GM23248 (cell line): Measurements from ENCODE around the gene EOMES. TPM values are rescaled to one million over a fixed set of nuclear protein-coding genes. Genes with fewer than 3 reads are reported as not detected.
A peak's percentile ranks its signal among the peaks of the same experiment; 100 is the strongest.

Experiments used
- DNase-seq: peaks from one replicate; pipeline ENCODE4 v3.0.0-alpha.2; 2015
- H2AFZ ChIP-seq: fragments of 200-600 bp; sonication (generic); 2 replicates; pipeline ENCODE4 v1.6.1; 2016; ENCODE audit warnings: antibody characterized with exemption
- H3F3A ChIP-seq: fragments of 200-600 bp; sonication (generic); 2 replicates; pipeline ENCODE4 v1.6.1; 2016; ENCODE audit warnings: mild to moderate bottlenecking, antibody characterized with exemption, mixed run types; ENCODE audit not compliant: insufficient read depth
- H3K27ac ChIP-seq: fragments of 200-600 bp; sonication (generic); 2 replicates; pipeline ENCODE4 v1.5.1; 2016; ENCODE audit warnings: mild to moderate bottlenecking
- H3K27me3 ChIP-seq: fragments of 200-600 bp; sonication (generic); replicated peaks from 2 replicates; pipeline ENCODE4 v1.6.1; 2016; ENCODE audit warnings: mild to moderate bottlenecking; ENCODE audit not compliant: insufficient read depth
- H3K36me3 ChIP-seq: fragments of 200-600 bp; sonication (generic); 2 replicates; pipeline ENCODE4 v1.6.1; 2016; ENCODE audit warnings: low read depth, mild to moderate bottlenecking
- H3K4me1 ChIP-seq: fragments of 200-600 bp; sonication (generic); 2 replicates; pipeline ENCODE4 v1.6.1; 2016; ENCODE audit warnings: mild to moderate bottlenecking; ENCODE audit not compliant: insufficient read depth
- H3K4me2 ChIP-seq: fragments of 200-600 bp; sonication (generic); one replicate; pipeline ENCODE4 v1.6.1; 2016; ENCODE audit warnings: mild to moderate bottlenecking; ENCODE audit not compliant: unreplicated experiment
- H3K4me3 ChIP-seq: fragments of 200-600 bp; sonication (generic); 2 replicates; pipeline ENCODE4 v1.5.1; 2016; ENCODE audit warnings: mild to moderate bottlenecking
- H3K79me2 ChIP-seq: fragments of 200-600 bp; sonication (generic); 2 replicates; pipeline ENCODE4 v1.6.1; 2016; ENCODE audit warnings: mild to moderate bottlenecking; ENCODE audit not compliant: insufficient read depth
- H3K9ac ChIP-seq: fragments of 200-600 bp; sonication (generic); 2 replicates; pipeline ENCODE4 v1.6.1; 2016; ENCODE audit warnings: mild to moderate bottlenecking
- H3K9me2 ChIP-seq: fragments of 200-600 bp; sonication (generic); 2 replicates; pipeline ENCODE4 v1.6.1; 2016; ENCODE audit warnings: mixed run types, mild to moderate bottlenecking, moderate library complexity; ENCODE audit not compliant: insufficient read depth
- H3K9me3 ChIP-seq: fragments of 200-600 bp; sonication (generic); one replicate; pipeline ENCODE4 v1.6.1; 2017; ENCODE audit warnings: low read depth
- H4K20me1 ChIP-seq: fragments of 200-600 bp; sonication (generic); 2 replicates; pipeline ENCODE4 v1.6.0; 2016; ENCODE audit not compliant: insufficient read depth
- EZH2 ChIP-seq: fragments of 200-600 bp; sonication (generic); IDR thresholded peaks from 2 replicates; pipeline ENCODE4 v1.6.1; 2018; ENCODE audit warnings: antibody characterized with exemption, mild to moderate bottlenecking; ENCODE audit not compliant: insufficient read depth, poor library complexity, severe bottlenecking
- EZH2phosphoT487 ChIP-seq: fragments of 200-600 bp; sonication (generic); IDR thresholded peaks from 2 replicates; pipeline ENCODE4 v1.6.1; 2018; ENCODE audit warnings: antibody characterized with exemption, moderate library complexity, mild to moderate bottlenecking, low read depth; ENCODE audit not compliant: insufficient read depth
- WGBS, 2 experiments: methylation state at CpG; one replicate each; pipeline ENCODE4 v1.1.6; 2015 to 2017; ENCODE audit warnings: low lambda C conversion rate in 2 of 2, low coverage in 1 of 2; ENCODE audit errors: missing lambda C conversion rate in 2 of 2; 5-methylcytosine and 5-hydroxymethylcytosine counted together
- in situ Hi-C: fragments of 300-500 bp; cut with MboI; formaldehyde crosslinking; loops from 2 replicates; pipeline ENCODE4 v1.15.0; 2020
- polyA plus RNA-seq: library from polyadenylated mRNA; unstranded; fragments of >200 nt; fragmentation: Nextera tagmentation; extraction: Ambion mirVana; gene quantifications from 2 replicates; pipeline ENCODE4 v1.2.1, GENCODE V29; 2016
- total RNA-seq: library from RNA; depleted of rRNA; stranded (reverse); fragments of >200 nt; shearing (Covaris generic); gene quantifications from 2 replicates; pipeline ENCODE4 v1.2.3, GENCODE V29; 2014; rRNA removed

EOMES gene
- total and polyA plus RNA-seq, 2 experiments from 2014 or later = 0.11 TPM; not detected in 1

DNA sequence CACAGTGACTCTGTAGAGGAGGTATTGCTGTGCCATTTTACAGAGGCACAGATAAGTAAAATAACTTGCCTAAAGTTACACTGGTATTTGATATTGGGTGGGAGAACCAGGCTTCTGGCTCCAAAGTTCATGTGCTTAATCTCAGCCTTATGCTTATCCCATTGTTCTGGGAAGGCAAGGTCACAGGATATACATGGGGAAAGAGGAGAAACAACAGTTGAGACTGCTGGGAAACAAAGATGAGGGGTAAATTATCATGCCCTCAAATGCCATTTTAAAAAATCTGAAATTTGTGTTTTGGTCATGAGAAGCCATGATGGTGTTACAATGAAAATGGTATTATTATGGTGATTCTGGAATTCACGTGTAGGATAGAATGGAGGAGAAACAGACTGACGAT, 54.4 kb downstream of the EOMES start:
- no peaks in the 10 kb centered on the region for H3K79me2 ChIP-seq
- no peak overlapping the region for H3K27ac ChIP-seq
- no peak for TF ChIP-seq EZH2phosphoT487
- TF ChIP-seq EZH2 = no peak
- H2AFZ ChIP-seq = no peak overlapping the region
- no peaks in the 10 kb centered on the region for H4K20me1 ChIP-seq
- H3K36me3 ChIP-seq = no peaks in the 10 kb centered on the region
- no peaks in the 10 kb centered on the region for H3K9me2 ChIP-seq
- no peaks in the 10 kb centered on the region for H3K27me3 ChIP-seq
- no peak overlapping the region for H3K4me3 ChIP-seq
- H3F3A ChIP-seq = no peaks in the 10 kb centered on the region
- H3K4me1 ChIP-seq = peaks cover 5% of the 10 kb centered on the region; the same call in 1 of the 2 replicates
- WGBS, 2 experiments = 94 to 96% methylated on average over 2 of the region's 2 CpGs
- DNase-seq = no peak
- H3K9ac ChIP-seq = no peak overlapping the region
- H3K9me3 ChIP-seq = no peaks in the 10 kb centered on the region
- H3K4me2 ChIP-seq = no peak overlapping the region
- in situ Hi-C loops = loop anchor here (25.0 kb wide), 1 partner anchor 180 kb away; the partner anchor contains the start of gene SLC4A7

DNA sequence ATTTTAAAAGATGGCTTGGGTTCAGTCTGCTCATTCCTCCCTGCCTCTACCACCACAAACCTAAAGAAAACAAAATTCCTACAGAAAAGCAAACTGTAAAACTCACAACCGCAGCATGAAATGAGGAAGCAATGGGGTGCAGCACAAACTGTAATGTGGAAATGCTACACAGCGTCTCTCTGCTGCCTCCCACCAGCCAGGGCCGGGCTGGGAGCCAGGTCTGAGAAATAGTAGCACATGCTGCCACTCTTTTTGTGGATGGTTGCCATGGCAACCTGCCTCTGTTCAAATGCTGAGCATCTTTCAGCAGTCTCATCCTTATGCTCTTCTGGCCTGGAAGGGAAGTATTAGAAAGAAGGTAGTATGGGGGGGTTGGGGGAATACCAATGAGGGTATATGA, 55.4 kb downstream of the EOMES start:
- peak overlapping the region; percentile 39 for H3K4me2 ChIP-seq
- no peaks in the 10 kb centered on the region for H3K9me2 ChIP-seq
- H3K9ac ChIP-seq = 0 out of 2 replicates have a peak overlapping the region, but pooled peaks have one; percentile 10
- TF ChIP-seq EZH2phosphoT487 (no peak), EZH2 (no peak)
- H3K9me3 ChIP-seq = no peaks in the 10 kb centered on the region
- H3K4me3 ChIP-seq = no peak overlapping the region
- H3K27ac ChIP-seq = 0 out of 2 replicates have a peak overlapping the region, but pooled peaks have one; percentile 11
- H3K79me2 ChIP-seq = no peaks in the 10 kb centered on the region
- H2AFZ ChIP-seq = peak overlapping the region; percentile 62
- peaks cover 11% of the 10 kb centered on the region for H3K4me1 ChIP-seq
- no peaks in the 10 kb centered on the region for H3K27me3 ChIP-seq
- 7 to 12% methylated on average over 3 of the region's 3 CpGs for WGBS, 2 experiments
- H3K36me3 ChIP-seq = no peaks in the 10 kb centered on the region
- no peaks in the 10 kb centered on the region for H3F3A ChIP-seq
- H4K20me1 ChIP-seq = no peaks in the 10 kb centered on the region
- in situ Hi-C loops = loop anchor here (25.0 kb wide), 1 partner anchor 179 kb away; the partner anchor contains the start of gene SLC4A7
- peak; percentile 90 for DNase-seq

DNA sequence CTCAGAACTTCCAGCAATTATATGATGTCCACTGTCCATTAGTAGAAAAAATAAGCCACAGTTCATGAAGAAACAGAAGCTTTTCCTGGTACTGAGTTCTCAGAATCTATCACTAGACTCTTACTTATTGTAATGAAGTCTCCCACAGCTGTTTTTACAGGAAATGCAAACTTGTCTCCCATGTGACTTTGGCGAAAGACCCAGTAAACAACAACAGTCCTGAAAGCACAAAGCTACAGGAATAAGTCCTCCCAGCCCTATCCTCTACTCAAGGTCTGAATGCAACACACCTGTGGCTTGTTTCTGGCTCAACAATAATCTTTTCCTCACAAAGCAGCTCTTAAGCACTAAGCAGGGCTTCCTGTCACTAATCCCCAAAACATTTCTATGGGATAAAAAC, 55.9 kb downstream of the EOMES start:
- Histone ChIP-seq H3K9ac (0 out of 2 replicates have a peak overlapping the region, but pooled peaks have one; percentile 10), H3K4me3 (no peak overlapping the region), H3K27ac (0 out of 2 replicates have a peak overlapping the region, but pooled peaks have one; percentile 11), H2AFZ (peak overlapping the region; percentile 62), H3K36me3 (no peaks in the 10 kb centered on the region), H3K4me1 (peaks cover 11% of the 10 kb centered on the region), H3F3A (no peaks in the 10 kb centered on the region), H4K20me1 (no peaks in the 10 kb centered on the region), H3K9me3 (no peaks in the 10 kb centered on the region), H3K79me2 (no peaks in the 10 kb centered on the region), H3K4me2 (peak overlapping the region; percentile 39), H3K27me3 (no peaks in the 10 kb centered on the region), H3K9me2 (no peaks in the 10 kb centered on the region)
- TF ChIP-seq EZH2 (no peak), EZH2phosphoT487 (no peak)
- in situ Hi-C loops = loop anchor here (25.0 kb wide), 1 partner anchor 179 kb away; the partner anchor contains the start of gene SLC4A7
- WGBS, 2 experiments = 20 to 25% methylated on average over 1 of the region's 1 CpG
- DNase-seq = no peak

Other genes starting within 250 kb of the EOMES start
- 73.4 and 81.6 TPM in 2 replicates for gene SLC4A7, start 237.9 kb downstream of the EOMES start, total RNA-seq
- gene SLC4A7, start 237.9 kb downstream of the EOMES start, polyA plus RNA-seq = 22.9 and 25.5 TPM in 2 replicates